Aorta (tissue), 5 donors: ENCODE measurements around the gene FNBP1L. TPM values are rescaled to one million over a fixed set of nuclear protein-coding genes. Genes with fewer than 3 reads are reported as not detected.
A peak's percentile ranks its signal among the peaks of the same experiment; 100 is the strongest.
"Not testable (repeated sequence)": the region's sequence is repeated elsewhere in the genome, so short reads cannot be mapped to it uniquely, and the experiment has no call there.

Source experiments
- ATAC-seq: fragments of 200-7000 bp; cut with Tn5 transposase; one replicate; pipeline ENCODE4 v1.9.1; 2022; ENCODE audit warnings: moderate library complexity; ENCODE audit not compliant: low FRiP score
- DNase-seq, 2 donors: peaks; one replicate each; pipeline ENCODE4 v3.0.0-alpha.2; 2020
- H3K27ac ChIP-seq, 2 donors: one replicate each; pipeline ENCODE4 v1.5.1; 2013; ENCODE audit warnings: low read length in 2 of 2, mild to moderate bottlenecking in 2 of 2, moderate library complexity in 2 of 2, control low read depth in 1 of 2, inconsistent platforms in 1 of 2, low read depth in 1 of 2
- H3K27me3 ChIP-seq, 2 donors: one replicate each; pipeline ENCODE4 v1.6.1; 2013; ENCODE audit warnings: control low read depth in 1 of 2, low read length in 1 of 2, mild to moderate bottlenecking in 1 of 2, moderate library complexity in 1 of 2; ENCODE audit not compliant: insufficient read depth in 2 of 2, control insufficient read depth in 1 of 2
- H3K36me3 ChIP-seq, 2 donors: one replicate each; pipeline ENCODE4 v1.6.1; 2013; ENCODE audit warnings: control low read depth in 1 of 2, low read length in 1 of 2, mild to moderate bottlenecking in 1 of 2; ENCODE audit not compliant: insufficient read depth in 2 of 2, control insufficient read depth in 1 of 2
- H3K4me1 ChIP-seq, 2 donors: one replicate each; pipeline ENCODE4 v1.6.1; 2013; ENCODE audit warnings: low read length in 2 of 2, control low read depth in 1 of 2, mild to moderate bottlenecking in 1 of 2, moderate library complexity in 1 of 2; ENCODE audit not compliant: insufficient read depth in 2 of 2, control insufficient read depth in 1 of 2
- H3K4me3 ChIP-seq, 2 donors: one replicate each; pipeline ENCODE4 v1.5.1; 2013; ENCODE audit warnings: low read length in 2 of 2, control low read depth in 1 of 2, mild to moderate bottlenecking in 1 of 2
- H3K9me3 ChIP-seq: one replicate; pipeline ENCODE4 v1.6.1; 2013; ENCODE audit warnings: mild to moderate bottlenecking, low read length; ENCODE audit not compliant: control insufficient read depth
- WGBS, 2 donors: extraction: QIAGEN DNeasy Blood & Tissue Kit; methylation state at CpG; one replicate each; pipeline ENCODE4 v1.1.7; 2013; 5-methylcytosine and 5-hydroxymethylcytosine counted together
- intact Hi-C, 2 donors: fragments of 100-400 bp; cut with DNase I; formaldehyde crosslinking; loops; one replicate each; pipeline versions ENCODE4 v1.14.2 to v1.15.0; 2022
- polyA plus RNA-seq, 2 donors: library from polyadenylated mRNA; stranded (reverse); fragments of 200-250 nt; gene quantifications; one replicate each; pipeline ENCODE4 v1.2.3, GENCODE V29; 2013
- total RNA-seq, 2 donors: library from RNA; stranded (reverse); fragmentation: NEBNext Ultra II Directional; extraction: Animal tissue kit (Norgen Biotek cat#: 25700); gene quantifications; one replicate each; pipeline ENCODE4 v1.2.1, GENCODE V29; 2021
- donor health status: healthy with polysubstance abuse.
- donor health status: Bipolar disorder and iron deficiency.
- donor health status: DM: no; HTN: no; CAD: no.
- donor health status: DM: no; HTN: no; CAD: no.
- donor health status: DM: yes; HTN: yes; CAD: no.

The FNBP1L gene
- total and polyA plus RNA-seq, 4 donors: 2.5 to 28.6 (median 11.1) TPM

DNA sequence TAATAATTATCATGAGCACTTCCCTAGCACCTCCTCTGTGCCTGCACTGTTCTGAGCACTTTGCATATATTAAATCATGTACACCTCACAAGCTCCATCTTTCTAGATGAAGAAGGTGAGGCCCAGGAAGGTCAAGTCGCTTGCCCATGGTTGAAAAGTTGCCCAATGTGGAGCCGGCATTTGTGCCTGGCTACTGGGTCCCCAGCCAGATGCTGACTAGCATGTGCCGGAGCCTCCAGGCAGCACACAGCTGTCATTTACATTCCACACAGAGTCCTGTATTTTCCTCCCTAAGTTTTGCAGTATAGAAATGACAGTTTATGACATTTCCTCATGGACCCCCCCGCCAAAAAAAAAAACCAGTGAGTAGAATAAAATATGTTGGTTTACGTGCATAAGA lies 139.4 kb downstream of the FNBP1L start:
- intact Hi-C loops: no loop called here
- ATAC-seq: no peak
- 84 to 88% methylated on average over 5 of the region's 5 CpGs for WGBS, 2 donors
- Histone ChIP-seq H3K27ac (no peak overlapping the region), H3K9me3 (no peaks in the 10 kb centered on the region), H3K4me1 (no peaks in the 10 kb centered on the region), H3K4me3 (no peak overlapping the region), H3K27me3 (no peaks in the 10 kb centered on the region), H3K36me3 (peaks cover 0 to 1% of the 10 kb centered on the region in 2 donors)
- no peak for DNase-seq

DNA sequence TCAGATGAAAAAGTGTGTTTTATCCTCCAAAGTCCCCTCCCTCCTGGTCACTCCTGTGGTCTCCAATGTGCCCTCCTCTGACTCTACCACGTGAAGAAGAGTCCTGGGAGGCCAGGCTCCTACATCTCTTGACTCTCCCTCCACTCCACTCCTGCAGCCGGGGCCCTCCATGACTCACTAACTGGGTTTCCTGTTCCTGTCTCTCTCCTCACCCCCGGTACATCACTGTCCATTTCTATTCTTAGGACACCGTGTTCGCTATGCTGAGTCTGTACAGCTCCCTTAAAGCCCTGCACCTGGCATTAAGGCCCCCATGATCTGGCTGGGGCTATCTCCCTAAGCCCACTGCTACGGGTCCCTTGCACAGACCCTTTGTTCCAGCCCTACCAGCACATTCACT lies 140.3 kb downstream of the FNBP1L start:
- no peaks in the 10 kb centered on the region for H3K4me1 ChIP-seq
- no peaks in the 10 kb centered on the region for H3K9me3 ChIP-seq
- intact Hi-C loops: no loop called here
- no peaks in the 10 kb centered on the region for H3K27me3 ChIP-seq
- no peak overlapping the region for H3K27ac ChIP-seq
- DNase-seq (no peak), ATAC-seq (no peak)
- H3K4me3 ChIP-seq: no peak overlapping the region
- 79 to 89% methylated on average over 6 of the region's 6 CpGs for WGBS, 2 donors
- H3K36me3 ChIP-seq: peaks cover 0 to 1% of the 10 kb centered on the region in 2 donors

DNA sequence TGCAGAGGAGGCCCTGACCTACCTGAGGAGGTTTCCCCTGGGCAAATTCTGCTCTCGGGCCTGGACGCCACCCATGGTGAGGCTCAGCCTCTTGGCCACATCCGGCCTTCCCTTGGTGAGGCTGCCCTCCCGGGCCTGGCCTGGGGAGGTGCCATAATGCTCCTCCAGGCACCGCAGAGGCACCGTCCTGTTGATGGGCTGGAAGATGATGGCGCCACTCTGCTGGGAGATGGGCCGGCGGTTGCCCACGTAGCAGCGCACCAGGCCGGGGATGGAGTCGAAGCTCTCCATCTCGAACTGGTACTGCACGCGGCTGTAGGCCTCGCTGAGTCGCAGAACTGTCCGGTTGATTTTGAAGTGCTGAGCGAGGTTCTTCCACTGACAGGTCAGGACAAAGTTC lies 141.0 kb downstream of the FNBP1L start:
- Histone ChIP-seq H3K27ac (no peak overlapping the region), H3K4me3 (no peak overlapping the region), H3K9me3 (no peaks in the 10 kb centered on the region), H3K36me3 (peaks cover 0 to 1% of the 10 kb centered on the region in 2 donors), H3K27me3 (no peaks in the 10 kb centered on the region), H3K4me1 (no peaks in the 10 kb centered on the region)
- 94 to 96% methylated on average over 20 of the region's 20 CpGs for WGBS, 2 donors
- no peak for DNase-seq
- intact Hi-C loops: no loop called here
- no peak for ATAC-seq

DNA sequence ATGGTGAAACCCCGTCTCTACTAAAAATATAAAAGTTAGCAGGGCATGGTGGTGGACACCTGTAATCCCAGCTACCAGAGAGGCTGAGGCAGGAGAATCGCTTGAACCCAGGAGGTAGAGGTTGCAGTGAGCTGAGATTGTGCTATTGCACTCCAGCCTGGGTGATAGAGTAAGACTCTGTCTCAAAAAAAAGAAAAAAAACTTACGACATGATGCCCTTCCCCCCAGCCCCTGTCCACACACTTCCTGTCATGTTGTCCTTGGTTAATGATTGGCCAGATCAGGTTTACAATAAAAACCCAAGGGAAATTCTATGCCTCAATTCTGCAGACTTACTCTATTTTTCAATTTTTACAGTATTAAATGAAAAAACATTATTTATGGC lies 143.4 kb downstream of the FNBP1L start:
- H3K4me1 ChIP-seq, DNase-seq, ATAC-seq, H3K27ac ChIP-seq, H3K27me3 ChIP-seq, H3K4me3 ChIP-seq, intact Hi-C loops, H3K9me3 ChIP-seq, H3K36me3 ChIP-seq: not testable (repeated sequence)
- WGBS, 2 donors: 77 to 79% methylated on average over 3 of the region's 3 CpGs

DNA sequence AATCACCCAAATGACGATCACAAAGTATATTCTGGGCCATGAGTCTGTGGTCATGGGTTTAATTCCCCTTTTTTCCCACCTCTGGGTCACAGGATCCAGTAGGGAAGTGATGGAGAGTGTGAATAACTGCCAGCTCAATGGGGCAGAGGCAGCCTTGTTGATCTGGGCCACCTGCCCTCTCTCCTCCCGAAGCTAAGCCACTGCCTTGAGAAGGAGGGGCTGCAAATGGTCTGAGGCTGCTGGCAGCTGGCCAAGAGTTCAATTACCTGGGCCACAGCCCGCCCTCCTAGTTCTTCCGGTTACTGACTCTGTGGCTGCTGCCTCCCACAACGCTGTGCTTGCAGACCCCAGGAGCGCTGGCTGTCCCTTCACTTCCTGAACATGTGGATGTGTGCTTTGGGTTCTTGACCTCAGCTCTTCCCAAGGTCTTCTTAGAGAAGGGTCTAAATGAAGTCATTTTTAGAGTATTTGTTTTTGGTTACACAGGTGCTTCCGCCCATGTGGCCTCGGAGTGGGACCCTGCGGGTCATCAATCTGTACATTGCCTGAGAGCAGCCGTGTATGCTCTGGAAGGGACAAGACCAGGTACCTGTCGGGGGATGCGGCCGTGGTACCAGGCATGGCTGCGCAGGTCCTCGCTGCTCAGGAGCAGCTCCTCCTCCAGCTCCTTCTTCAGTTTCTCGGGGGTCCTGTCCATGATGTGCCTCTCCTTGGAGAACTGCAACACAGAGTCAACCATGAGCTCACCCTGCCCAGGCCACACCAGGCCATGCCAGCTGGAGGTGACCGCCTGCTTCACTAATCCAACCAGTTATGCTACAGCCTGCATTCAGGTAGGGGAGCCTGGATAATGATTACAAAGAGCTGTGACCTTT lies 144.0 kb downstream of the FNBP1L start:
- 67 to 69% methylated on average over 17 of the region's 17 CpGs for WGBS, 2 donors
- DNase-seq (peak in 1 of 2 donors; percentile 68), ATAC-seq (peak; percentile 57)
- Histone ChIP-seq H3K36me3 (peaks cover 0 to 1% of the 10 kb centered on the region in 2 donors), H3K27ac (no peak overlapping the region), H3K4me1 (peaks cover 0 to 9% of the 10 kb centered on the region in 2 donors), H3K9me3 (no peaks in the 10 kb centered on the region), H3K4me3 (no peak overlapping the region), H3K27me3 (no peaks in the 10 kb centered on the region)
- intact Hi-C loops: no loop called here

DNA sequence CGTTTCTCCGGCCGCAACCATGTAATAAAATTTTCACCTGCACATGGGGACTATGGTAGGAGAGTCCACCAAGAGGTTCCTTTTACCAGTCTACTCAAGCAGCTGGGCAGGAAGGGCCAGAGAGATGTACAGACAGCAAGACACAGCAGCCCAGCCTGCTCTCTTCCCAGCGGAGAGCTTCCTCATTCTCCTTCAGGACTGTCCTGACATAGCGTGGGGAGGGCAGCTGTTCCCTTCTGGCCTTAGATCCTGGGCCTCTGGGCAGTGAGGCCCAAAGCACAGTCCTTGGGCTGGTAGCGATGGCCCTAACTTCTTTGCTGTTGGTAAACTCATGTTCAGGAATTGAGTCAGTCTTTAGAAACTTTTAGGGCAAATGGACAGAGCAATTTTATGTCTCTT lies 144.6 kb downstream of the FNBP1L start:
- peak; percentile 45 for ATAC-seq
- no peak for DNase-seq
- peaks cover 0 to 1% of the 10 kb centered on the region in 2 donors for H3K36me3 ChIP-seq
- no peak overlapping the region for H3K4me3 ChIP-seq
- WGBS, 2 donors: 89 to 92% methylated on average over 6 of the region's 6 CpGs
- H3K4me1 ChIP-seq: peaks cover 0 to 9% of the 10 kb centered on the region in 2 donors
- no peaks in the 10 kb centered on the region for H3K9me3 ChIP-seq
- no peaks in the 10 kb centered on the region for H3K27me3 ChIP-seq
- H3K27ac ChIP-seq: peak overlapping the region in 1 of 2 donors; percentile 50
- intact Hi-C loops: no loop called here

DNA sequence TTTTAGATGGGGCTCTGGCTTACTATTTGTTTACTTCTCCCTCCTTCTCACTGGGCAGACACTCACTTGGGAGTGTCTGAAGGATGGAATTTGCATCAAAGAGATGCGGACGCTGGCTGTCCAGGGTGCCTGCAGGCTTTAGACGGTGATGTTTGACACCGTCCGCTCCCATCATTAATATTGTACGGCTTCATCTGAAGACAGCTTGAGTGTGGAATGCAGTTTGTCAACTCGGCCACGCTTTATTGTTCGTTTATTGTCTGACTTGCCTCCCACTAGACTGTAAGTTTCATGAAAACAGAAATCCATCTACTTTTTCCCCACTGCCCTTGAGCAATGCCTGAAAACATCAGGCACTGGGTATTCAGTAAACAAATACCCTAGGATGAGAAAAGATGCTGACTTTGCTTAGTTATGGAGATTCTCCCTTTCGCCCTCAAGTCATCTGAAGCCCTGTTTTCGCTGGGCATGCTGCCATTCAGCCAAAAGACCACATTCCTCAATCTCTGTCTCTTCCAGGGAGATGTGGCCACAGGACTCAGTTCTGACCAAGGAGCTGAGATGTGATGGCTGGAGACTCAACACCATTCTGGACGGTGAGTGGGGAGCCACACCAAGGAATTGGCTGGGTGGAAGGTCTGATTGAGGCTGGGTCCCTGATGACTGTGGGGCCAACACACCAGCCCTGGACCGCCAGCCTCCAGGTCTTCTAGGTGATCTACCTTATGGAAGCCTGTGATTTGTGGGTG lies 146.1 kb downstream of the FNBP1L start:
- H3K9me3 ChIP-seq: no peaks in the 10 kb centered on the region
- H3K27me3 ChIP-seq: no peaks in the 10 kb centered on the region
- intact Hi-C loops: no loop called here
- peaks cover 0 to 1% of the 10 kb centered on the region in 2 donors for H3K36me3 ChIP-seq
- H3K4me1 ChIP-seq: peaks cover 0 to 9% of the 10 kb centered on the region in 2 donors
- DNase-seq (no peak), ATAC-seq (no peak)
- H3K27ac ChIP-seq: no peak overlapping the region
- WGBS, 2 donors: 87 to 90% methylated on average over 13 of the region's 13 CpGs
- no peak overlapping the region for H3K4me3 ChIP-seq

DNA sequence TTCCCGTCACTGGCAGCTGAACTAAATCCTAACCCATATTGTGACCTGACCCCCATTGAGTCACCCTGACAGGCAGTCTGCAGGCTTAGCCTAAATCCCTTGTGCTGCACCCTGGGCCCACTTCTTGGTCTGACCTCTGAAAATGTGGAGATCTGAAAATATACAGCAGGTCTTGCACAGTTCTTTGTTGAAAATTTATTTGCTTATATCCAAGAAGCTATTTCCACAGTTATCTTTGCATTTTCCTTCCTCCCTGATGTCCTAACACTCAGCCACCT lies 146.6 kb downstream of the FNBP1L start:
- ATAC-seq (no peak), DNase-seq (no peak)
- no peak overlapping the region for H3K27ac ChIP-seq

DNA sequence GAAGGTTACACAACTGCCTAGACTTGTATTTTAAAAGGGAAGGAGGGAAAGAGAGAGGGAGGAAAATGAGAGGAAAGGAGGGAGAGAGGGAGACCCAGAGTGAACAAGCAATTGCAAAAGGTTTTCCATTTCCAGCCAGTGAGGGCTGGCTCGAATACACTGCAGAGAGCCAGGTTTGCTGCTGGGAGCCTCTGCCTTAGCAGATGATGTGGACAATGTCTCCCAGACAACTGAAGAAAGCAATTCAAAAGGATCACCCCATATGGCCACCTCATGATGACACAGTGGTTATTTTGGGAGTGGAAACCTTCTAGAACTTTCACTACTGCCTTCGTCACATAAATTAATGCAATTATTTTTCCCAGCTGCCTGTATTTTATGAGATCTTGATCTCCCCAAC lies 147.3 kb downstream of the FNBP1L start:
- no peak for DNase-seq
- intact Hi-C loops: no loop called here
- H3K36me3 ChIP-seq: no peaks in the 10 kb centered on the region
- H3K9me3 ChIP-seq: no peaks in the 10 kb centered on the region
- H3K27ac ChIP-seq: no peak overlapping the region
- ATAC-seq: no peak
- peaks cover 0 to 9% of the 10 kb centered on the region in 2 donors for H3K4me1 ChIP-seq
- H3K27me3 ChIP-seq: no peaks in the 10 kb centered on the region
- no peak overlapping the region for H3K4me3 ChIP-seq
- 26 to 49% methylated on average over 2 of the region's 2 CpGs for WGBS, 2 donors

More for the DNA sequence above, 146.6 kb downstream of the FNBP1L start:
- H3K9me3 ChIP-seq: no peaks in the 10 kb centered on the region
- WGBS, 2 donors: 93 to 100% methylated on average over 1 of the region's 1 CpG
- intact Hi-C loops: no loop called here
- H3K36me3 ChIP-seq: peaks cover 0 to 1% of the 10 kb centered on the region in 2 donors
- H3K4me1 ChIP-seq: peaks cover 0 to 9% of the 10 kb centered on the region in 2 donors
- no peak overlapping the region for H3K4me3 ChIP-seq
- no peaks in the 10 kb centered on the region for H3K27me3 ChIP-seq
